HEK293 (cell line): ENCODE results near the gene ITPKC.

Source experiments
- CTCF ChIA-PET: fragments of 350-600 bp; formaldehyde crosslinking; extraction: SDS; loops from one replicate; lab custom pipeline; 2021; ENCODE audit warnings: antibody characterized with exemption; lab: Yijun Ruan, JAX
- POLR2A ChIA-PET: fragments of 300-600 bp; formaldehyde crosslinking; extraction: SDS; loops from one replicate; lab custom pipeline; 2020; ENCODE audit warnings: antibody characterized with exemption, inconsistent platforms; lab: Yijun Ruan, JAX
- H3K27ac ChIP-seq: fragments of 200-500 bp; sonication (Bioruptor generic); 2 replicates; pipeline ENCODE4 v1.5.1; 2014; ENCODE audit warnings: low read depth, low read length, control low read depth, inconsistent platforms; ENCODE audit errors: extremely low read depth
- H3K36me3 ChIP-seq, 2 experiments: fragments of 200-500 bp in 1 of 2; sonication (Bioruptor generic) in 1 of 2; 1 replicate in 1 of 2; 2 replicates in 1 of 2; pipeline ENCODE4 v1.5.1; 2014 to 2017; ENCODE audit warnings: inconsistent platforms in 2 of 2, low read length in 2 of 2; ENCODE audit not compliant: control insufficient read depth in 2 of 2, insufficient read depth in 1 of 2
- H3K4me1 ChIP-seq: fragments of 200-500 bp; sonication (Bioruptor generic); 2 replicates; pipeline ENCODE4 v1.5.1; 2014; ENCODE audit warnings: mild to moderate bottlenecking, low read length, inconsistent platforms; ENCODE audit not compliant: control insufficient read depth, insufficient read depth
- H3K4me3 ChIP-seq: 2 replicates; pipeline ENCODE4 v1.5.1; 2011; ENCODE audit warnings: low read depth, mild to moderate bottlenecking, control low read depth, low read length, moderate library complexity
- H3K9me3 ChIP-seq: fragments of 200-500 bp; sonication (Bioruptor generic); 2 replicates; pipeline ENCODE4 v1.5.1; 2014; ENCODE audit warnings: low read depth, low read length, inconsistent platforms; ENCODE audit not compliant: control insufficient read depth, insufficient read depth
- BCL11B ChIP-seq: fragments of 450-650 bp; formaldehyde crosslinking; IDR thresholded peaks from 2 replicates; pipeline ENCODE4 v1.5.1; 2016; ENCODE audit warnings: low read depth, missing biosample characterization, missing genetic modification characterization
- GLIS1 ChIP-seq: fragments of 450-650 bp; formaldehyde crosslinking; IDR thresholded peaks from 2 replicates; pipeline ENCODE4 v1.5.1; 2016; ENCODE audit warnings: missing biosample characterization, missing genetic modification characterization
- KLF17 ChIP-seq: fragments of 450-650 bp; formaldehyde crosslinking; IDR thresholded peaks from 2 replicates; pipeline ENCODE4 v1.5.1; 2016; ENCODE audit warnings: missing biosample characterization, missing genetic modification characterization
- PRDM10 ChIP-seq: fragments of 450-650 bp; formaldehyde crosslinking; IDR thresholded peaks from 2 replicates; pipeline ENCODE4 v1.5.1; 2016; ENCODE audit warnings: missing biosample characterization, missing genetic modification characterization
- PRDM4 ChIP-seq: fragments of 450-650 bp; formaldehyde crosslinking; IDR thresholded peaks from 2 replicates; pipeline ENCODE4 v1.5.1; 2017; ENCODE audit warnings: missing biosample characterization, missing genetic modification characterization
- REST ChIP-seq: fragments of 450-650 bp; formaldehyde crosslinking; IDR thresholded peaks from 2 replicates; pipeline ENCODE4 v1.5.1; 2016; ENCODE audit warnings: missing biosample characterization, missing genetic modification characterization
- ZNF140 ChIP-seq: fragments of 450-650 bp; formaldehyde crosslinking; IDR thresholded peaks from 2 replicates; pipeline ENCODE4 v1.5.1; 2016; ENCODE audit warnings: missing biosample characterization, missing genetic modification characterization
- ZNF174 ChIP-seq: fragments of 450-650 bp; formaldehyde crosslinking; IDR thresholded peaks from 2 replicates; pipeline ENCODE4 v1.5.0; 2017; ENCODE audit warnings: missing biosample characterization, mild to moderate bottlenecking, missing genetic modification characterization
- ZNF175 ChIP-seq: fragments of 450-650 bp; formaldehyde crosslinking; IDR thresholded peaks from 2 replicates; pipeline ENCODE4 v1.5.1; 2016; ENCODE audit warnings: missing biosample characterization, missing genetic modification characterization
- ZNF202 ChIP-seq: fragments of 450-650 bp; formaldehyde crosslinking; IDR thresholded peaks from 2 replicates; pipeline ENCODE4 v1.5.1; 2016; ENCODE audit warnings: missing biosample characterization, missing genetic modification characterization, borderline replicate concordance
- ZNF214 ChIP-seq: fragments of 450-650 bp; formaldehyde crosslinking; IDR thresholded peaks from 2 replicates; pipeline ENCODE4 v1.5.1; 2017; ENCODE audit warnings: missing biosample characterization, mild to moderate bottlenecking, missing genetic modification characterization, borderline replicate concordance
- ZNF362 ChIP-seq: fragments of 450-650 bp; formaldehyde crosslinking; IDR thresholded peaks from 2 replicates; pipeline ENCODE4 v1.5.1; 2016; ENCODE audit warnings: missing biosample characterization, missing genetic modification characterization
- ZNF37A ChIP-seq: fragments of 450-650 bp; IDR thresholded peaks from 2 replicates; pipeline ENCODE4 v1.5.1; 2018; ENCODE audit warnings: missing biosample characterization, missing genetic modification characterization
- ZNF473 ChIP-seq: fragments of 450-650 bp; formaldehyde crosslinking; IDR thresholded peaks from 2 replicates; pipeline ENCODE4 v1.5.1; 2017; ENCODE audit warnings: missing biosample characterization, missing genetic modification characterization
- ZNF501 ChIP-seq: fragments of 450-650 bp; formaldehyde crosslinking; IDR thresholded peaks from 2 replicates; pipeline ENCODE4 v1.5.1; 2016; ENCODE audit warnings: missing biosample characterization, missing genetic modification characterization
- TF ChIP-seq, protein P1 (sequence below): fragments of 450-650 bp; formaldehyde crosslinking; IDR thresholded peaks from 2 replicates; pipeline ENCODE4 v1.5.1; 2017; ENCODE audit warnings: missing biosample characterization, missing genetic modification characterization
- TF ChIP-seq, protein P2 (sequence below): fragments of 450-650 bp; formaldehyde crosslinking; IDR thresholded peaks from 2 replicates; pipeline ENCODE4 v1.5.1; 2017; ENCODE audit warnings: missing biosample characterization, missing genetic modification characterization

The ITPKC gene

GRCh38 chr19:40752257-40752781 is 35.4 kb downstream of the ITPKC start (continued):
- TF ChIP-seq REST (tag by site-specific recombination) (no peak), GLIS1 (tag by site-specific recombination) (no peak), PRDM10 (peak; percentile 52), ZNF473 (tag by site-specific recombination) (no peak), ZNF175 (tag by site-specific recombination) (no peak), ZNF202 (tag by site-specific recombination) (no peak), ZNF214 (no peak), ZNF174 (tag by site-specific recombination) (no peak), ZNF140 (tag by site-specific recombination) (no peak)

DNA sequence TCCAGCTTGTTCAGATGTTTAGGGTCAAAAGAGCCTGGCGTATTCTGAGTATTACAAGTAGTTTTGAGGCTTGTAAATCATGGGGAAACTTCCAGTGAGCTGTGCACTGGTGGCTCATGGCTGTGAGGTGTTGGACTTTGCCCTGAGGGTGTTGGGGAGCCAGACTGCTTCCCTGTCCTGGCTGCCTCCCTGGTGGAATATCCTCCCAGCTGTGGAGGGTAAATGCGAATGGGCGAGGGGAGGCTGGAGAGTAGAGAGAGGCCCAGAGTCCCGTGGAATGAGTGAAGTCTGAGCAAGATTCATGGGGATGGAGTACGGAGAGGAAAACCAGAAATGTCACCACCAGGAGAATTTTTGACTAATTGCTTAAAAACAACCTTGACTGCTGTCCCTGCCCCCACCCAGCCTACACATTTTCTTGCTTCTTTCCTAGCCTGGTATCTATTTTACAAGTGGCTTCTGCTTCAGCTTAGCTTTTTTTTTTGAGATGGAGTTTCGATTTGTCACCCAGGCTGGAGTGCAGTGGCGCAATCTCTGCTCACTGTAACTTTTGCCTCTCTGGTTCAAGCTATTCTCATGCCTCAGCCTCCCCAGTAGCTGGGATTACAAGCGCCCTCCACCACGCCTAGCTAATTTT is 37.8 kb downstream of the ITPKC start:
- H3K36me3 ChIP-seq: peaks cover 57 to 78% of the 10 kb centered on the region in 2 experiments
- no peaks in the 10 kb centered on the region for H3K9me3 ChIP-seq
- H3K4me1 ChIP-seq: peaks cover 30% of the 10 kb centered on the region
- peak overlapping the region; percentile 62 for H3K27ac ChIP-seq
- ChIA-PET CTCF (interaction anchor here (1.3 to 2.1 kb wide), 4 partner anchors 10 to 120 kb away, joined by 3 to 8 read pairs (median 5); no protein-coding TSS in a partner anchor), POLR2A (interaction anchor here (0.6 to 7.3 kb wide), 7 partner anchors 12 to 91 kb away, joined by 3 to 180 read pairs (median 6); partner anchors contain the start of gene RAB4B)
- no peak overlapping the region for H3K4me3 ChIP-seq
- TF ChIP-seq, protein P1, sequence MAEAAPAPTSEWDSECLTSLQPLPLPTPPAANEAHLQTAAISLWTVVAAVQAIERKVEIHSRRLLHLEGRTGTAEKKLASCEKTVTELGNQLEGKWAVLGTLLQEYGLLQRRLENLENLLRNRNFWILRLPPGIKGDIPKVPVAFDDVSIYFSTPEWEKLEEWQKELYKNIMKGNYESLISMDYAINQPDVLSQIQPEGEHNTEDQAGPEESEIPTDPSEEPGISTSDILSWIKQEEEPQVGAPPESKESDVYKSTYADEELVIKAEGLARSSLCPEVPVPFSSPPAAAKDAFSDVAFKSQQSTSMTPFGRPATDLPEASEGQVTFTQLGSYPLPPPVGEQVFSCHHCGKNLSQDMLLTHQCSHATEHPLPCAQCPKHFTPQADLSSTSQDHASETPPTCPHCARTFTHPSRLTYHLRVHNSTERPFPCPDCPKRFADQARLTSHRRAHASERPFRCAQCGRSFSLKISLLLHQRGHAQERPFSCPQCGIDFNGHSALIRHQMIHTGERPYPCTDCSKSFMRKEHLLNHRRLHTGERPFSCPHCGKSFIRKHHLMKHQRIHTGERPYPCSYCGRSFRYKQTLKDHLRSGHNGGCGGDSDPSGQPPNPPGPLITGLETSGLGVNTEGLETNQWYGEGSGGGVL (tag by site-specific recombination): no peak
- TF ChIP-seq ZNF37A (tag by site-specific recombination): no peak
- peak; percentile 99 for TF ChIP-seq ZNF362 (tag by site-specific recombination)
- 0 out of 2 replicates have a peak, but pooled peaks have one; percentile 7 for TF ChIP-seq PRDM4
- no peak for TF ChIP-seq KLF17 (tag by site-specific recombination)
- TF ChIP-seq, protein P2, sequence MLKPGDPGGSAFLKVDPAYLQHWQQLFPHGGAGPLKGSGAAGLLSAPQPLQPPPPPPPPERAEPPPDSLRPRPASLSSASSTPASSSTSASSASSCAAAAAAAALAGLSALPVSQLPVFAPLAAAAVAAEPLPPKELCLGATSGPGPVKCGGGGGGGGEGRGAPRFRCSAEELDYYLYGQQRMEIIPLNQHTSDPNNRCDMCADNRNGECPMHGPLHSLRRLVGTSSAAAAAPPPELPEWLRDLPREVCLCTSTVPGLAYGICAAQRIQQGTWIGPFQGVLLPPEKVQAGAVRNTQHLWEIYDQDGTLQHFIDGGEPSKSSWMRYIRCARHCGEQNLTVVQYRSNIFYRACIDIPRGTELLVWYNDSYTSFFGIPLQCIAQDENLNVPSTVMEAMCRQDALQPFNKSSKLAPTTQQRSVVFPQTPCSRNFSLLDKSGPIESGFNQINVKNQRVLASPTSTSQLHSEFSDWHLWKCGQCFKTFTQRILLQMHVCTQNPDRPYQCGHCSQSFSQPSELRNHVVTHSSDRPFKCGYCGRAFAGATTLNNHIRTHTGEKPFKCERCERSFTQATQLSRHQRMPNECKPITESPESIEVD: no peak; the same call in 1 of the 2 replicates
- TF ChIP-seq ZNF501 (tag by site-specific recombination): no peak
- no peak for TF ChIP-seq BCL11B (tag by site-specific recombination)
